ENCODE results near the gene AQP3. TPM values are rescaled to one million over a fixed set of nuclear protein-coding genes. Genes with fewer than 3 reads are reported as not detected.
"Not testable (repeated sequence)": the region's sequence is repeated elsewhere in the genome, so short reads cannot be mapped to it uniquely, and the experiment has no call there.

Gene AQP3
- total RNA-seq, 1 donor from 2014 or later = 1.6 TPM

DNA sequence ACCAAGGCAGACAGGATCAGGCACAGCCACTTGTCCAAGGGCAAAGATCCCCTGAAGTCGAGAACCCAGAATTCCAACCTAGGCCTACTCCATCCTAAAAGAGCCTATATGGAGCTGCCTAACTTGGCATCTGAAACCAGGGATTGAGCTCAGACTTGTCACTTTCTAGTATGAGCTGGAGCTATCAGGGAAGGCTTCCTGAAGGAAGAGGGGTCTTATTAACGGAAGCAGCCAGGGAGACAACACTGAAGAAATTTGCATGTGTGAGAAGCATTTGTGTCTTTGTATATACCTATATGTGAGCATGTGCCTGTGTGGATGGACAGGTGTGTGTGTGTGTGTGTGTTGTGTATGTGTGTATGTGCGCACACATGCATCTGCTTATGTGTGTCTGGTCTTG lies 40.3 kb downstream of the AQP3 start:
- intact Hi-C loops (cut with micrococcal nuclease) = no loop called here
- Mint-ChIP-seq H3K9me3 (no peaks in the 10 kb centered on the region), H3K36me3 (ENCODE audit: low read depth) (no peaks in the 10 kb centered on the region), H3K27ac (no peak overlapping the region), H3K4me1 (no peaks in the 10 kb centered on the region), H3K27me3 (peaks cover 2% of the 10 kb centered on the region), H3K4me3 (no peak overlapping the region)
- ChIA-PET POLR2A (interaction anchor here (0.6 kb wide), 1 partner anchor 1136 kb away, joined by 8 read pairs; no protein-coding TSS in a partner anchor), CTCF (no interaction called here)
- ATAC-seq (ENCODE audit: low read depth) (no peak), DNase-seq (no peak)
- TF ChIP-seq, protein P1, sequence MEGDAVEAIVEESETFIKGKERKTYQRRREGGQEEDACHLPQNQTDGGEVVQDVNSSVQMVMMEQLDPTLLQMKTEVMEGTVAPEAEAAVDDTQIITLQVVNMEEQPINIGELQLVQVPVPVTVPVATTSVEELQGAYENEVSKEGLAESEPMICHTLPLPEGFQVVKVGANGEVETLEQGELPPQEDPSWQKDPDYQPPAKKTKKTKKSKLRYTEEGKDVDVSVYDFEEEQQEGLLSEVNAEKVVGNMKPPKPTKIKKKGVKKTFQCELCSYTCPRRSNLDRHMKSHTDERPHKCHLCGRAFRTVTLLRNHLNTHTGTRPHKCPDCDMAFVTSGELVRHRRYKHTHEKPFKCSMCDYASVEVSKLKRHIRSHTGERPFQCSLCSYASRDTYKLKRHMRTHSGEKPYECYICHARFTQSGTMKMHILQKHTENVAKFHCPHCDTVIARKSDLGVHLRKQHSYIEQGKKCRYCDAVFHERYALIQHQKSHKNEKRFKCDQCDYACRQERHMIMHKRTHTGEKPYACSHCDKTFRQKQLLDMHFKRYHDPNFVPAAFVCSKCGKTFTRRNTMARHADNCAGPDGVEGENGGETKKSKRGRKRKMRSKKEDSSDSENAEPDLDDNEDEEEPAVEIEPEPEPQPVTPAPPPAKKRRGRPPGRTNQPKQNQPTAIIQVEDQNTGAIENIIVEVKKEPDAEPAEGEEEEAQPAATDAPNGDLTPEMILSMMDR (IDR thresholded peaks at IDR 0.05) = no peak

DNA sequence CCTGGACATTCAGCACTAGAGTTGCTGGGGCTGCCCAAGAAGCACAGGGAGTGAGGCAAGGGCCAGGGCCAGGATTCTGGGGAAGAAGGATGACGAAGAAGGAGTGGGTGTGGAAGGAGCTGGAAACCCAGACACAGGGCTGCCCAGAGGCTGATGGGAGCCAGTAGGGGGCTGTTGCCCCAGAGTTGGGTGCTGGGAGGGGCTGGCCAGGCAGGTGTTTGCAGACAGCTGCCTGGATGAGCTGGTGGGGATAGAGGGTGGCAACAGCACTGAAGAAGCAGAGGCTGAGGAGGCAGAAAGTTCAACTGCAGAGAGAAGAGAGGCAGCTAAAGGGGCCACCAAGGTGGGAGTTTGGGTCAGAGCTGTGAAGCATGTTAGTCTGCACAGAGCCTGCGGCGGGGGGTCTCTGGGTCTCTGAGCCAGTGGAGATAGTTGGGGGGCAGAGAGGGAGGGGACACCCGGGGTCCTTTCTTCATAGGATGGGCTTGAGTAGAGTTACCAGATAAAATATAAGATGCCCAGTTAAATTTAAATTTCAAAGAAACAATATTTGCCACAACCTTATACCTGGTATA lies 42.5 kb downstream of the AQP3 start:
- TF ChIP-seq, protein P1 (IDR thresholded peaks at IDR 0.05) = no peak
- H3K4me3 Mint-ChIP-seq = no peak overlapping the region
- no peak for DNase-seq
- intact Hi-C loops (cut with micrococcal nuclease) = no loop called here
- H3K36me3 Mint-ChIP-seq (ENCODE audit: low read depth) = no peaks in the 10 kb centered on the region
- H3K4me1 Mint-ChIP-seq = no peaks in the 10 kb centered on the region
- no peak for ATAC-seq (ENCODE audit: low read depth)
- no peak overlapping the region for H3K27ac Mint-ChIP-seq
- peaks cover 2% of the 10 kb centered on the region for H3K27me3 Mint-ChIP-seq
- no peaks in the 10 kb centered on the region for H3K9me3 Mint-ChIP-seq
- ChIA-PET CTCF (interaction anchor here (0.8 to 1.4 kb wide), 2 partner anchors 62 to 64 kb away, joined by 3 read pairs; no protein-coding TSS in a partner anchor), POLR2A (interaction anchor here (0.7 kb wide), 1 partner anchor 77 kb away, joined by 3 read pairs; no protein-coding TSS in a partner anchor)

DNA sequence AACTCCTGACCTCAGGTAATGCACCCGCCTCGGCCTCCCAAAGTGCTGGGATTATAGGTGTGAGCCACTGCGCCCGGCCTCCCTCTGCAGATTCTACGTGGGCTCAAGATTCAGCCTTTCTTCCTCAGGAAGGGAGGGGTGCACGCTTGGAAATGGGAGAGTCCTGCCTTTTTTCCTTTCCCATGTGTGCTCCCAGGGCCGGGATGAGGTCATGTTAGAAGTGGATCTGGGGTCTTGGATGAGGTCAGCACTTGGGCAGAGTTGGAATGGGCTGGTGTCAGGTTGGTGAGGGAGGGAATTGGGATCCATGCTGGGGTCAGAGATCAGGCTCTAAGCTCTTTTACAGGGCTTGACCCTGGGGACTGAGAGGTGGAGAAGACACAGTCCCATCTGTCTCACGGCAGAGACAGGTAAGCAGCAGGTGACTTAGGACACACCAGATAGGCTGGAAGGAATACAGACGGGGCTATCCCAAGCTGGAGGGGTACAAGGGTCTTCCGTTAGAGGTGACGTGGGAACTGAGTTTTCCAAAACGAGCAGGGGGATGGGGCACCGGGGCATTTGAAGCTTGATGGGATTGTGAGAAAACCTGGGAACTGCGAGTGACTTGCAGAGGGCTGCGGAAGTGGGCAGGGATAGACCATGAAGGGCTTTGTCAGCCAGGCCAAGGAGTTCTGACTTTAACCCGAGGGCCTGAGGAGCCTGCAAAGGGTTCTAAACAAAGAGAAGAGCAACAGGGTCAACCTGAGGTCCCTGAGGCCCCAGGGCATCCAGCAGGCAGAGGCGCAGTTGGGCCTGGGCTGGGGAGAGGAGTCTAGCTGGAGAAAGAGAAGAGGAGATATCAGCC lies 43.2 kb downstream of the AQP3 start:
- DNase-seq = no peak

DNA sequence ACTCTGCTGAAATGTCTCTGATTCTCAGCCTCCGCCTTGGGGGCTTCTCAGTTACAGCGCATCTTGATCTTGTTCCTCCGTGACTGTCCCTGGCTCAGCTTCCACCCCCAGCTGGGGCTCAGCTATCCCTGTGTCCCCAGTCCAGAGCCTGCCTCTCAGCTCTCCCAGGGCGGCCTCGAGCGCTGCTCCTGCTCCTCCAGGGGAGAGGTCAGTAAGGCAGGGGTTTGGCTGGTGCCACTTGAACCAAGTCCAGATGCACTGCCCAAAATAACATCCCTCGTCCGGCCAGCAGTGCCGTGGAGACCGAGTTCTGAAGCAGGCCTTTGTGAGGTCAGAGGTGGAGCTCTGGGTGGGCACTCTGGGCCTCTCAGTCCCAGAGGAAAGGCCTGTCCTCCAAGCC lies 45.0 kb downstream of the AQP3 start, which contains the start of gene AQP7:
Gene AQP7, minus strand, starts transcription at position 198 of the 400 bp plus-strand sequence. CDS start 1,306 bp downstream, outside the sequence.
- H3K27ac Mint-ChIP-seq; CTCF ChIA-PET; H3K4me1 Mint-ChIP-seq; DNase-seq; ATAC-seq (ENCODE audit: low read depth); POLR2A ChIA-PET; intact Hi-C loops (cut with micrococcal nuclease); H3K27me3 Mint-ChIP-seq; H3K9me3 Mint-ChIP-seq; H3K36me3 Mint-ChIP-seq (ENCODE audit: low read depth); H3K4me3 Mint-ChIP-seq: not testable (repeated sequence)

More for the DNA sequence above, 43.2 kb downstream of the AQP3 start:
- ChIA-PET POLR2A (interaction anchor here (0.7 to 0.8 kb wide), 2 partner anchors 43 to 78 kb away, joined by 3 read pairs; partner anchors contain the start of gene AQP3), CTCF (interaction anchor here (0.8 to 1.6 kb wide), 5 partner anchors 62 to 220 kb away, joined by 3 to 10 read pairs (median 3); no protein-coding TSS in a partner anchor)
- H3K4me1 Mint-ChIP-seq = no peaks in the 10 kb centered on the region
- no peaks in the 10 kb centered on the region for H3K9me3 Mint-ChIP-seq
- no peak overlapping the region for H3K4me3 Mint-ChIP-seq
- no peaks in the 10 kb centered on the region for H3K36me3 Mint-ChIP-seq (ENCODE audit: low read depth)
- H3K27me3 Mint-ChIP-seq = peaks cover 5% of the 10 kb centered on the region
- TF ChIP-seq, protein P1 (IDR thresholded peaks at IDR 0.05) = no peak
- no peak for ATAC-seq (ENCODE audit: low read depth)
- H3K27ac Mint-ChIP-seq = no peak overlapping the region
- intact Hi-C loops (cut with micrococcal nuclease) = loop anchor here (1.0 kb wide), 3 partner anchors 62 to 113 kb away; no protein-coding TSS in a partner anchor

DNA sequence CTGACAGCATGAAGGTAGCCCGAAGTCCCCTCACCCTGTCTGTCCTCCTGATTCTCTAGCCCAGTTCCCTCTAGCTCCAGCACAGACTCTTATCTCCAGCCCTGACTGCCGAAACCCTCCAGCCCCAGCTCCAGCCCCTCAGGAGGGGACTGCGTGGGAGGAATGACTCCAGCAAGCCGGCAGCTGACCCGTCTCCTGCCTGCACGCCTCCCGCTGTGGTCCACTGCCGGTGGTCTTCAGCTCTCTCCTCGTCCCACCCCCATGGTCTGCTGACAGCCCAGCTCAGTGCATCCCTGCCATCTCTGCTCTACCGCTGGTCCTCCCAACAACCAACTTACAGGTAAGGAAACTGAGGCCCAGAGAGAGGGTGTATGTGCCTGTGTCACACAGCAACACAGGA lies 45.6 kb downstream of the AQP3 start:
- DNase-seq; H3K4me1 Mint-ChIP-seq; H3K36me3 Mint-ChIP-seq (ENCODE audit: low read depth); H3K4me3 Mint-ChIP-seq; POLR2A ChIA-PET; ATAC-seq (ENCODE audit: low read depth); intact Hi-C loops (cut with micrococcal nuclease); H3K27me3 Mint-ChIP-seq; CTCF ChIA-PET; H3K9me3 Mint-ChIP-seq; H3K27ac Mint-ChIP-seq: not testable (repeated sequence)

DNA sequence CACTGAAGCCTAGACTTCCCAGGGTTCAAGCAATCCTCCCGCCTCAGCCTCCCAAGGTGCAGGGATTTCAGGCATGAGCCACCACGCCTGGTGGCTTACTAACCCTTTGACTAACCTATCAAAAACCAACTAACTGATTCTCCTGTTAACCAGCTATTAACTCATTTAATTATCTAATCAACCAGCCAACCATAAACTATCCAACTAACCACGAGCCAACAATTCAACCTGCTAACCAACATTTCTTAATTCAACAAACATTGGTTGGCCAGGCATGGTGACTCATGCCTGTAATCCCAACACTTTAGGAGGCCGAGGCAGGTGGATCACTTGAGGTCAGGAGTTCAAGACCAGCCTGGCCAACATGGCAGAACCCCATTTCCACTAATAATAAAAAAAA lies 48.3 kb downstream of the AQP3 start:
- POLR2A ChIA-PET; H3K27ac Mint-ChIP-seq; H3K27me3 Mint-ChIP-seq; H3K36me3 Mint-ChIP-seq (ENCODE audit: low read depth); H3K4me3 Mint-ChIP-seq; H3K9me3 Mint-ChIP-seq; H3K4me1 Mint-ChIP-seq; ATAC-seq (ENCODE audit: low read depth); DNase-seq; CTCF ChIA-PET; intact Hi-C loops (cut with micrococcal nuclease): not testable (repeated sequence)

DNA sequence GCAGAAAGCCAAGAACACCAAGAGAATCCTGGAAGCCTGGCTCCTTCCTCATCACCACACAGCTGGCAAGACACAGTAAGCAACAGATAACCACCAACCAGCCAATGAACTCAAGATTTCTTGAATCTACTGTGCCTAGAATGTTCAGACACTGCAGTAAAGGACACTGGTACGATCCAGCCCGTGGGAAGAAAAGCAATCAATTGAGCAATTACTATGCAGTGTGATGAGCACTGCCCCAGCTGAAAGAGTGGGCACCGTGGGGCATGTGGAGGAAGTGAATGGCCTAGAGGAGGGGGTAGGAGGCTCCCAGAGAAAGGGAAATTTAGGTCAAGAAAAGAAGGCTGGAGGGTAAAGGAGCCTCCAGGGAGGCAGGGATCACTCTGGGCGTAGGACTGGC lies 49.6 kb downstream of the AQP3 start:
- CTCF ChIA-PET; POLR2A ChIA-PET; ATAC-seq (ENCODE audit: low read depth): not testable (repeated sequence)

DNA sequence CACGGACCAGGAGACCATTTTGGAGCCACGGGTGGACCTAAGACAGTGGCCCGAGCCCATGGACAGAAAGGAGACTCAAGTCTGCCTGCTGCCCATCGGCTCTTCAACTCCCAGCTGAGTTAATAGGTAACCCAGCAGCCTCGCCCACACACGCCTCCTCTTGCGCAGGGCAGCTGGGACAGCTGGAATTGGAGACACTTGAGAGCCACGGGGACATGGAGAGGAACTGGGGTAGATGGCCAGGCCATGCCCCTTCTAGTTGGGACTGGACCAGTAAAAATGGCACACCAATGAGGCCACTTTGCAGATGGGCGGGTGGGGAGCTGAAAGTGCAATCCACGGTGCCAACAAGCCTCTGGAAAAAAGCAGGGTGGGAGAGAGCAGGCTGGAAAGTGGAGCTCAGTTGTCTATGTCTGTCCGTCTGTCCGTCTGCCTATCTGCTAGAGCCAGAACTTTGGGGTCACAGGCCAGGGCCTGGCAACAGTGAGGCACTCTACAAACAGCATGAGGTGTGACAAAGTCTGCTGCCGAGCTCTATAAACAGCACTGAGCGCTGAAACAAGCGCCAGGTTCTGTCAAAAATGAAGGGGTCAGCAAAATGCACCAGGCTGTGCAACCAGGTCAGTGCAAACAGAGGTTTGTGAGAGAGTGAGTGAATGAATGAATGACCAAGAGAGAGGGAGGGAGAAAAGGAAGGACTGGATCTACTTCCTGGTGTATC lies 52.1 kb downstream of the AQP3 start:
- H3K9me3 Mint-ChIP-seq; ATAC-seq (ENCODE audit: low read depth); H3K4me1 Mint-ChIP-seq; DNase-seq; POLR2A ChIA-PET; H3K36me3 Mint-ChIP-seq (ENCODE audit: low read depth); CTCF ChIA-PET; intact Hi-C loops (cut with micrococcal nuclease); H3K27me3 Mint-ChIP-seq; H3K27ac Mint-ChIP-seq; H3K4me3 Mint-ChIP-seq: not testable (repeated sequence)

More for the DNA sequence above, 49.6 kb downstream of the AQP3 start:
- H3K27ac Mint-ChIP-seq; intact Hi-C loops (cut with micrococcal nuclease); H3K36me3 Mint-ChIP-seq (ENCODE audit: low read depth); DNase-seq; H3K4me3 Mint-ChIP-seq; H3K9me3 Mint-ChIP-seq; H3K4me1 Mint-ChIP-seq; H3K27me3 Mint-ChIP-seq: not testable (repeated sequence)

DNA sequence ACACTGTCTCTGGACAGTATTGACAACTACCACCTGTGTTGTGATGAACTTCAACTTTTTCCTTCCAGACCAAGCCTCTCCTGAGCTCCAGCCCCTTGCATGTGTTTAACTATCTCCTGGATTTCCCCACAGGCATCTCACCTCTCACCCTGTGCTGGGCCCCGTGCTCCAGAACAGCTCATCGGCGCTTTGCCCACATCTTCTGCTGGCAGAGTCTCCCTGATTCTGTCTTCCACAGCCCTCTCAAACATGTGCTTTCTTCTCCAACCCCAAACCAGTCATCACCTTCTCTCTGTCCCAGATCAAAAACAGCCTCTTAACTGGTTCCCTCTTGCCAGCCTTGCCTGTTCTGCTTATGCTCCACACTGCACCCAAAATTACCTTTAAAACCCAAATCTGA lies 53.4 kb downstream of the AQP3 start:
- H3K27me3 Mint-ChIP-seq; H3K4me1 Mint-ChIP-seq; H3K9me3 Mint-ChIP-seq; H3K4me3 Mint-ChIP-seq; DNase-seq; intact Hi-C loops (cut with micrococcal nuclease); CTCF ChIA-PET; H3K36me3 Mint-ChIP-seq (ENCODE audit: low read depth); ATAC-seq (ENCODE audit: low read depth); H3K27ac Mint-ChIP-seq; POLR2A ChIA-PET: not testable (repeated sequence)

Measured in activated B cell treated with CpG ODN at 0.5 μM for 24 hours (primary cell).